Fibroblast of villous mesenchyme (primary cell): ENCODE measurements around the gene KAT2B. TPM values are rescaled to one million over a fixed set of nuclear protein-coding genes. Genes with fewer than 3 reads are reported as not detected.
A peak's percentile ranks its signal among the peaks of the same experiment; 100 is the strongest.

Experiments
- DNase-seq: peaks from one replicate; pipeline ENCODE4 v3.0.0-alpha.2; 2010; ENCODE audit warnings: low read depth
- H3K4me3 ChIP-seq: 2 replicates; pipeline ENCODE4 v1.5.1; 2011; ENCODE audit warnings: low read depth, mild to moderate bottlenecking, low read length
- total RNA-seq: library from RNA; depleted of rRNA; stranded (reverse); fragments of >200 nt; gene quantifications from 2 replicates; pipeline ENCODE4 v1.2.3, GENCODE V29; 2012
- TF ChIP-seq, protein P1 (sequence below): IDR thresholded peaks from 2 replicates; pipeline ENCODE4 v1.5.1; 2012; ENCODE audit warnings: low read depth, mild to moderate bottlenecking, low read length; ENCODE audit not compliant: insufficient read depth

The KAT2B gene
- total RNA-seq, 1 donor, result 12.5 TPM

DNA sequence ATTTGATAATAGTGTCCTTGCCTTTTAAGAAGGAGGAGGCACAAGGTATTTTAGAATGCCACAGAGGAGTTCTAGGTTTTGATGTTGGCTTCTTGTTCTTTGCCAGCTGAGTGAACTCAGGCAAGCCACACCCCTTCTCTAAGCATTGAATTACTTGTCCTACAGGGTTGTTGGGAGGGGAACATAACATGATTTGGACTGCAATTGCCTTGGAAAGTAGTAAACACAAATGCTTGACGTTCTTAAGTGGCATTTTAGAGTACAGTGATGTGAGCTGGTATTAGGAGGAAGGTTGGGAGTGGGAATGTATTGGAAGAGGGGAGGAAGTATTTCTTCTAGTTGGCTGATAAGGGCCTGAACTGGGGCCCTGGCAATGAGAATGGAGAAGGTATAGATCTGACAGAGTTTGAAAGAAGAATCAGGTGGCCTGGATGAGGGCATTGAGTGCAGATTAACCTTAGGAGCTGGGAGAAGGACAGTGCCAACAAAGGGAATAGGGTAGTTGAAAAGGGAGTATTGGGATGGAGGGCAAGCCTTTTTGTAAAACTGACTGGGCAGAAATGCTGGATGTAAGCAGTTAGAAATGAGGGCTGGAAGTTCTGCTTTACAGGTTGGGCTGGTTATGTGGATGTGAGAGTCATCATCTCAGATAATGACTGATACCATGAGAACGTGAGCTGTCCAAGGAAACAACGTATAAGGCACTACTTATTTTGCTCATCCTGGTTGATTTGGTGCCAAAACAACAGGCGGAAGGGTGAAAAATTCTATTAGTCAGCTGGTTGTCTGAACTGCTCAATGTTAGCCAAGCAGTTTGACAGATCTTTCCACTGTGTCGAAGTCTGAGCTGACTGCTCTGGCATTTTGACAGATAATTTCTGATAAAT lies 16.7 kb downstream of the KAT2B start:
- TF ChIP-seq, protein P1, sequence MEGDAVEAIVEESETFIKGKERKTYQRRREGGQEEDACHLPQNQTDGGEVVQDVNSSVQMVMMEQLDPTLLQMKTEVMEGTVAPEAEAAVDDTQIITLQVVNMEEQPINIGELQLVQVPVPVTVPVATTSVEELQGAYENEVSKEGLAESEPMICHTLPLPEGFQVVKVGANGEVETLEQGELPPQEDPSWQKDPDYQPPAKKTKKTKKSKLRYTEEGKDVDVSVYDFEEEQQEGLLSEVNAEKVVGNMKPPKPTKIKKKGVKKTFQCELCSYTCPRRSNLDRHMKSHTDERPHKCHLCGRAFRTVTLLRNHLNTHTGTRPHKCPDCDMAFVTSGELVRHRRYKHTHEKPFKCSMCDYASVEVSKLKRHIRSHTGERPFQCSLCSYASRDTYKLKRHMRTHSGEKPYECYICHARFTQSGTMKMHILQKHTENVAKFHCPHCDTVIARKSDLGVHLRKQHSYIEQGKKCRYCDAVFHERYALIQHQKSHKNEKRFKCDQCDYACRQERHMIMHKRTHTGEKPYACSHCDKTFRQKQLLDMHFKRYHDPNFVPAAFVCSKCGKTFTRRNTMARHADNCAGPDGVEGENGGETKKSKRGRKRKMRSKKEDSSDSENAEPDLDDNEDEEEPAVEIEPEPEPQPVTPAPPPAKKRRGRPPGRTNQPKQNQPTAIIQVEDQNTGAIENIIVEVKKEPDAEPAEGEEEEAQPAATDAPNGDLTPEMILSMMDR, result no peak
- no peak overlapping the region for H3K4me3 ChIP-seq
- peak; percentile 69 for DNase-seq

- H3K4me3 ChIP-seq, result no peak overlapping the region
- TF ChIP-seq, protein P1, result no peak
- no peak for DNase-seq
Measured at GRCh38 chr3:20057612-20058180, 17.4 kb downstream of the KAT2B start.

DNA sequence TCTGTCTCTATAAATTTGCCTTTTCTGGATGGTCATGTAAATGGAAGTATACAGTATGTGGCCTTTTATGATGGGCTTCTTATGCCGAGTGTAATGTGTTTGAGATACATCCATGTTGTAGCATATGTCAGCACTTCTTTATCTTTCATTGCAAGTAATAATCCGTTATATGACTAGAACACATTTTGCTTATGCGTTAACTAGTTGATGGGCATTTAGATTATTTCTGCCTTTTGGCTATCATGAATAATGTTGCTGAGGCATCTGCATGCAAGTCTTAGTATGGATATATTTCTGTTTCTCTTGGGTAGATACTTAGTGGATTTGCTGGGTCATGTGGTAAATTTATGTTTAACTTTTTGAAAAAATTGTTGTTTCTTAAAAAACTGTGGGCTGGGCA lies 19.7 kb downstream of the KAT2B start:
- TF ChIP-seq, protein P1, result no peak
- no peak overlapping the region for H3K4me3 ChIP-seq
- no peak for DNase-seq

DNA sequence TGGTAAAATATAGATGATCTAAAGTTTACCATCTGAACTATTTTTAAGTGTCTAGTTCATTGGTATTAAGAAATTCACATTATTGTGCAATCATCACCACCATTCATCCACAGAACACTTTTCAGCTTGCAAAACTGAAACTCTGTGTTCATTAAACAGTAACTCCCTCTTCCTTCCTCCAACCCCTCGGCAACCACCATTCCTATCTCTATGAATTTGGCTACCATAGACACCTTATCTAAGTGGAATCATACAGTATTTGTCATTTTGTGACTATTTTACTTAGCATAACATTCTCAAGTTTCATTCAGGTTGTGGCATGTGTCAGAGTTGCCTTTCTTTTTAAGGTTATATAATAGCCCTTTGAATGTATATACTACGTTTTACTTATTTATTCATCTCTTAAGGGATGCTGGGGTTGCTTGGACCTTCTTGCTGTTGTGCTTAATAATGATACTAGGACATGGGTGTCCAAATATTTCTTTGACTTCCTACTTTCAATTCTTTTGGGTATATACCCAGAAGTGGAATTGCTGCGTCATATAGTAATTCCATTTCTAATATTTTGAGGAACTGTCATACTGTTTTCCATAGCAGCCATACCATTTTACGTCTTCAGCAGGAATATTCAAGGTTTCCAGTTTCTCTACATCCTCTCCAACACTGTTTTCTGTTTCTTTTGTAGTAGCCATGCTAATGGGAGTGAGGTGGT lies 20.9 kb downstream of the KAT2B start:
- H3K4me3 ChIP-seq, result peak overlapping the region; percentile 7
- TF ChIP-seq, protein P1, result no peak
- DNase-seq, result peak; percentile 74

- TF ChIP-seq, protein P1, result no peak
- no peak for DNase-seq
Measured at GRCh38 chr3:20062996-20063395, 22.8 kb downstream of the KAT2B start.

GRCh38 chr3:20064387-20064786 lies 24.1 kb downstream of the KAT2B start:
- no peak overlapping the region for H3K4me3 ChIP-seq
- TF ChIP-seq, protein P1, result no peak
- DNase-seq, result no peak

More at GRCh38 chr3:20062996-20063395, 22.8 kb downstream of the KAT2B start:
- no peak overlapping the region for H3K4me3 ChIP-seq
